Measurements from ENCODE around the gene SLC35E4. TPM values are rescaled to one million over a fixed set of nuclear protein-coding genes. Genes with fewer than 3 reads are reported as not detected.
A peak's percentile ranks its signal among the peaks of the same experiment; 100 is the strongest.

SLC35E4 gene
- total and polyA plus RNA-seq, 3 donors from 2014 or later = 11.6 to 35.9 (median 11.6) TPM

DNA sequence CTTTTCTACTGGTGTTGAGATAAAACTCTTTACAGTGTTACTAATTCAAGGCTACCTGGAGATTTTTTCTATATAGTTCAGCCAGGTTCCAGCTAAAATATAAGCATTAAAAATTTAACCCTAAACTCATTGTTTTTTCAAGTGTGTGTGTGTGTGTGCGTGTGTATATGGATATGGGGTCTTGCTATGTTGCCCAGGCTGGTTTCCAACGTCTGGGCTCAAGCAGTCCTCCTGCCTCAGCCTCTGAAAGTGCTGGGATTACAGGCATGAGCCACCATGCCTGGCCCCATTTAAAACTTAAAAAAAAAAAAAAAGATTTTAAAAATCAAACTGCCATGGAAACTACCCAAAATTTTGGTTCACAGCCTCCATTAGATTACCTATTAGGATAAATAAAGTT, 39.4 kb upstream of the SLC35E4 start:
- intact Hi-C loops (cut with DNase I; ENCODE audit: low total_unique reads) = no loop called here
- Histone ChIP-seq H3K27me3 (no peaks in the 10 kb centered on the region), H3K9me3 (no peaks in the 10 kb centered on the region), H3K36me3 (ENCODE audit: low read depth, missing control alignments) (no peaks in the 10 kb centered on the region), H3K4me1 (no peaks in the 10 kb centered on the region), H3K27ac (no peak overlapping the region), H3K4me3 (peak overlapping the region in 1 of 2 donors; percentile 17)
- TF ChIP-seq POLR2A (IDR thresholded peaks at IDR 0.05) = no peak
- TF ChIP-seq, protein P1, sequence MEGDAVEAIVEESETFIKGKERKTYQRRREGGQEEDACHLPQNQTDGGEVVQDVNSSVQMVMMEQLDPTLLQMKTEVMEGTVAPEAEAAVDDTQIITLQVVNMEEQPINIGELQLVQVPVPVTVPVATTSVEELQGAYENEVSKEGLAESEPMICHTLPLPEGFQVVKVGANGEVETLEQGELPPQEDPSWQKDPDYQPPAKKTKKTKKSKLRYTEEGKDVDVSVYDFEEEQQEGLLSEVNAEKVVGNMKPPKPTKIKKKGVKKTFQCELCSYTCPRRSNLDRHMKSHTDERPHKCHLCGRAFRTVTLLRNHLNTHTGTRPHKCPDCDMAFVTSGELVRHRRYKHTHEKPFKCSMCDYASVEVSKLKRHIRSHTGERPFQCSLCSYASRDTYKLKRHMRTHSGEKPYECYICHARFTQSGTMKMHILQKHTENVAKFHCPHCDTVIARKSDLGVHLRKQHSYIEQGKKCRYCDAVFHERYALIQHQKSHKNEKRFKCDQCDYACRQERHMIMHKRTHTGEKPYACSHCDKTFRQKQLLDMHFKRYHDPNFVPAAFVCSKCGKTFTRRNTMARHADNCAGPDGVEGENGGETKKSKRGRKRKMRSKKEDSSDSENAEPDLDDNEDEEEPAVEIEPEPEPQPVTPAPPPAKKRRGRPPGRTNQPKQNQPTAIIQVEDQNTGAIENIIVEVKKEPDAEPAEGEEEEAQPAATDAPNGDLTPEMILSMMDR (IDR thresholded peaks at IDR 0.05) = no peak
- WGBS, 2 donors = 52 to 58% methylated on average over 2 of the region's 2 CpGs
- DNase-seq = no peak

DNA sequence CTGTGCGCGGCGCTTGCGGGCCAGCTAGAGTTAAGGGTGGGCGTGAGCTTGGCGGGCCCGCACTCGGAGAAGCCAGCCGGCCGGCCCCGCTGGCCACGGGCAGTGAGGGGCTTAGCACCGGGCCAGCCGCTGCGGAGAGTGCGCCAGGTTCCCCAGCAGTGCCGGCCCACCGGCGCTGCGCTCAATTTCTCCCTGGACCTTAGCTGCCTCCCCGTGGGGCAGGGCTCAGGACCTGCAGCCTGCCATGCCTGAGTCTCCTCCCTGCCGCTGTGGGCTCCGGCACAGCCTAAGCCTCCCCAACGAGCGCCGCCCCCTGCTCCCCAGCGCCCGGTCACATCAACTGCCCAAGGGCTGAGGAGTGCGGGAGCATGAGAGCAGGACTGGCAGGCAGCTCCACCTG, 38.7 kb upstream of the SLC35E4 start:
- H3K27me3 ChIP-seq = no peaks in the 10 kb centered on the region
- intact Hi-C loops (cut with DNase I; ENCODE audit: low total_unique reads) = no loop called here
- peak overlapping the region in 1 of 2 donors; percentile 17 for H3K4me3 ChIP-seq
- WGBS, 2 donors = 64 to 72% methylated on average over 17 to 29 of the region's 29 CpGs
- no peak for DNase-seq
- H3K9me3 ChIP-seq = no peaks in the 10 kb centered on the region
- TF ChIP-seq POLR2A (IDR thresholded peaks at IDR 0.05) = no peak
- TF ChIP-seq, protein P1 (IDR thresholded peaks at IDR 0.05) = no peak
- no peaks in the 10 kb centered on the region for H3K4me1 ChIP-seq
- H3K36me3 ChIP-seq (ENCODE audit: low read depth, missing control alignments) = no peaks in the 10 kb centered on the region
- H3K27ac ChIP-seq = peak overlapping the region in 1 of 2 donors; percentile 15

DNA sequence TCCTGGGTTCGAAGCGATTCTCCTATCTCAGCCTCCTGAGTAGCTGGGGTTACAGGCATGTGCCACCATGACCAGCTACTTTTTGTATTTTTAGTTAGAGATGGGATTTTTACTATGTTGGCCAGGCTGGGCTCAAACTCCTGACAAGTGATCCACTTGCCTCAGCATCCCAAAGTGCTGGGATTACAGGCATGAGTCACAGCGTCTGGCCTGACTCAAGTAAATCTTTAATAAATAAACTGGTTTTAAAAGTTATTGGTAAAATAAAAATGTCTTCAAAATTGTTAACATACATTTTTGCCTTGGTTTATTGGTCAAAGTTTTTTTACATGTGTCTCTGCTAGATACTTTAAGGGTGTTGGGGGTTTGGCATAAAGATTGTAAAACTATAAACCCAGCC, 36.6 kb upstream of the SLC35E4 start:
- TF ChIP-seq, protein P1 (IDR thresholded peaks at IDR 0.05) = no peak
- TF ChIP-seq POLR2A (IDR thresholded peaks at IDR 0.05) = no peak
- no peak overlapping the region for H3K27ac ChIP-seq
- 61 to 87% methylated on average over 3 of the region's 3 CpGs for WGBS, 2 donors

GRCh38 chr22:30600921-30601320, 34.7 kb upstream of the SLC35E4 start:
- no peaks in the 10 kb centered on the region for H3K4me1 ChIP-seq
- 55 to 60% methylated on average over 3 of the region's 3 CpGs for WGBS, 2 donors
- H3K27ac ChIP-seq = no peak overlapping the region
- DNase-seq = no peak
- H3K36me3 ChIP-seq (ENCODE audit: low read depth, missing control alignments) = no peaks in the 10 kb centered on the region
- H3K4me3 ChIP-seq = no peak overlapping the region
- TF ChIP-seq, protein P1 (IDR thresholded peaks at IDR 0.05) = no peak
- no peak for TF ChIP-seq POLR2A (IDR thresholded peaks at IDR 0.05)
- no peaks in the 10 kb centered on the region for H3K9me3 ChIP-seq
- H3K27me3 ChIP-seq = no peaks in the 10 kb centered on the region
- intact Hi-C loops (cut with DNase I; ENCODE audit: low total_unique reads) = no loop called here

More for the DNA sequence above, 36.6 kb upstream of the SLC35E4 start:
- H3K27me3 ChIP-seq = no peaks in the 10 kb centered on the region
- no peaks in the 10 kb centered on the region for H3K9me3 ChIP-seq
- H3K4me1 ChIP-seq = no peaks in the 10 kb centered on the region
- intact Hi-C loops (cut with DNase I; ENCODE audit: low total_unique reads) = no loop called here
- no peak for DNase-seq
- H3K36me3 ChIP-seq (ENCODE audit: low read depth, missing control alignments) = no peaks in the 10 kb centered on the region
- no peak overlapping the region for H3K4me3 ChIP-seq

- intact Hi-C loops (cut with DNase I; ENCODE audit: low total_unique reads) = no loop called here
- H3K9me3 ChIP-seq = no peaks in the 10 kb centered on the region
- 91 to 93% methylated on average over 5 of the region's 5 CpGs for WGBS, 2 donors
- H3K4me3 ChIP-seq = no peak overlapping the region
- H3K27ac ChIP-seq = no peak overlapping the region
- H3K27me3 ChIP-seq = no peaks in the 10 kb centered on the region
- no peaks in the 10 kb centered on the region for H3K36me3 ChIP-seq (ENCODE audit: low read depth, missing control alignments)
- no peak for DNase-seq
- H3K4me1 ChIP-seq = no peaks in the 10 kb centered on the region
- TF ChIP-seq, protein P1 (IDR thresholded peaks at IDR 0.05) = no peak
- no peak for TF ChIP-seq POLR2A (IDR thresholded peaks at IDR 0.05)
Measured at GRCh38 chr22:30601464-30601863, 34.1 kb upstream of the SLC35E4 start.
